GM18909 (cell line): Measurements from ENCODE around the gene RCN2.

Experiments used
- ATAC-seq: cut with Tn5 transposase; IDR thresholded peaks from one replicate; pipeline ENCODE4 v1.9.1; 2021; ENCODE audit warnings: mild to moderate bottlenecking; ENCODE audit not compliant: unreplicated experiment, poor library complexity

Gene RCN2

GRCh38 chr15:76972389-76973361 lies 41.1 kb downstream of the RCN2 start:
- ATAC-seq = no peak

GRCh38 chr15:76973362-76973743 lies 41.8 kb downstream of the RCN2 start:
- ATAC-seq = no peak

GRCh38 chr15:76973906-76974305 lies 42.4 kb downstream of the RCN2 start:
- no peak for ATAC-seq

GRCh38 chr15:76974456-76975036 lies 43.0 kb downstream of the RCN2 start:
- no peak for ATAC-seq

GRCh38 chr15:76976141-76976540 lies 44.6 kb downstream of the RCN2 start:
- no peak for ATAC-seq

GRCh38 chr15:76976572-76977270 lies 45.2 kb downstream of the RCN2 start:
- ATAC-seq = no peak

GRCh38 chr15:76978522-76979330 lies 47.2 kb downstream of the RCN2 start:
- no peak for ATAC-seq

GRCh38 chr15:76979331-76979925 lies 47.9 kb downstream of the RCN2 start:
- ATAC-seq = no peak

GRCh38 chr15:76979996-76980520 lies 48.5 kb downstream of the RCN2 start:
- ATAC-seq = no peak

- no peak for ATAC-seq
These were observed 50.8 kb downstream of the RCN2 start for GRCh38 chr15:76982356-76982755.

- no peak for ATAC-seq
These were observed 51.2 kb downstream of the RCN2 start for GRCh38 chr15:76982756-76983155.

- ATAC-seq = no peak
These were observed 52.2 kb downstream of the RCN2 start for GRCh38 chr15:76983590-76984375.

GRCh38 chr15:76986743-76987142 lies 55.2 kb downstream of the RCN2 start:
- no peak for ATAC-seq

- ATAC-seq = no peak
These were observed 55.7 kb downstream of the RCN2 start for GRCh38 chr15:76987276-76987675.

- peak; percentile 68 for ATAC-seq
These were observed 56.6 kb downstream of the RCN2 start for GRCh38 chr15:76987896-76988860.

GRCh38 chr15:76988867-76989780 lies 57.6 kb downstream of the RCN2 start:
- no peak for ATAC-seq

- no peak for ATAC-seq
These were observed 59.5 kb downstream of the RCN2 start for GRCh38 chr15:76991048-76991447.
